ENCODE results near the gene MFAP3L.
"Not testable (repeated sequence)": the region's sequence is repeated elsewhere in the genome, so short reads cannot be mapped to it uniquely, and the experiment has no call there.

The MFAP3L gene

GRCh38 chr4:170026253-170027021 is at the start of gene MFAP3L:
Gene MFAP3L, minus strand, starts transcription at chr4:170026395. Its CDS starts 20,518 bp downstream, at chr4:170005877.
- no peak for TF ChIP-seq ZNF274 (IDR thresholded peaks at IDR 0.05; ENCODE audit: low read depth, low read length)
- peak within 1 kb of the TSS; percentile 69; the same call in 1 of the 2 replicates for H3K4me3 ChIP-seq (ENCODE audit: low read length)

GRCh38 chr4:170071196-170071595 is 45.0 kb upstream of the MFAP3L start:
- TF ChIP-seq ZNF274 (IDR thresholded peaks at IDR 0.05; ENCODE audit: low read depth, low read length) = no peak
- H3K4me3 ChIP-seq (ENCODE audit: low read length) = no peak overlapping the region

- no peak for TF ChIP-seq ZNF274 (IDR thresholded peaks at IDR 0.05; ENCODE audit: low read depth, low read length)
- H3K4me3 ChIP-seq (ENCODE audit: low read length) = no peak overlapping the region
Measured at GRCh38 chr4:170068438-170069128, 42.4 kb upstream of the MFAP3L start.

GRCh38 chr4:170059421-170059820 is 33.2 kb upstream of the MFAP3L start:
- no peak for TF ChIP-seq ZNF274 (IDR thresholded peaks at IDR 0.05; ENCODE audit: low read depth, low read length)
- H3K4me3 ChIP-seq (ENCODE audit: low read length) = no peak overlapping the region

- TF ChIP-seq ZNF274 (IDR thresholded peaks at IDR 0.05; ENCODE audit: low read depth, low read length) = no peak
- no peak overlapping the region for H3K4me3 ChIP-seq (ENCODE audit: low read length)
Measured at GRCh38 chr4:170058826-170059225, 32.6 kb upstream of the MFAP3L start.

- no peak for TF ChIP-seq ZNF274 (IDR thresholded peaks at IDR 0.05; ENCODE audit: low read depth, low read length)
- no peak overlapping the region for H3K4me3 ChIP-seq (ENCODE audit: low read length)
Measured at GRCh38 chr4:170057866-170058265, 31.7 kb upstream of the MFAP3L start.

GRCh38 chr4:170052919-170053318 is 26.7 kb upstream of the MFAP3L start:
- H3K4me3 ChIP-seq (ENCODE audit: low read length) = no peak overlapping the region
- TF ChIP-seq ZNF274 (IDR thresholded peaks at IDR 0.05; ENCODE audit: low read depth, low read length) = no peak

GRCh38 chr4:170051402-170051801 is 25.2 kb upstream of the MFAP3L start:
- no peak overlapping the region for H3K4me3 ChIP-seq (ENCODE audit: low read length)
- no peak for TF ChIP-seq ZNF274 (IDR thresholded peaks at IDR 0.05; ENCODE audit: low read depth, low read length)

- no peak overlapping the region for H3K4me3 ChIP-seq (ENCODE audit: low read length)
- TF ChIP-seq ZNF274 (IDR thresholded peaks at IDR 0.05; ENCODE audit: low read depth, low read length) = no peak
Measured at GRCh38 chr4:170049766-170050165, 23.6 kb upstream of the MFAP3L start.

GRCh38 chr4:170047771-170048354 is 21.7 kb upstream of the MFAP3L start:
- no peak overlapping the region for H3K4me3 ChIP-seq (ENCODE audit: low read length)
- TF ChIP-seq ZNF274 (IDR thresholded peaks at IDR 0.05; ENCODE audit: low read depth, low read length) = no peak

- not testable (repeated sequence) for H3K4me3 ChIP-seq (ENCODE audit: low read length)
Measured at GRCh38 chr4:170046156-170046555, 20.0 kb upstream of the MFAP3L start.

GRCh38 chr4:170040031-170040680 is 14.0 kb upstream of the MFAP3L start:
- no peak overlapping the region for H3K4me3 ChIP-seq (ENCODE audit: low read length)
- no peak for TF ChIP-seq ZNF274 (IDR thresholded peaks at IDR 0.05; ENCODE audit: low read depth, low read length)

- H3K4me3 ChIP-seq (ENCODE audit: low read length) = no peak overlapping the region
- no peak for TF ChIP-seq ZNF274 (IDR thresholded peaks at IDR 0.05; ENCODE audit: low read depth, low read length)
Measured at GRCh38 chr4:170038769-170039168, 12.6 kb upstream of the MFAP3L start.

- H3K4me3 ChIP-seq (ENCODE audit: low read length) = no peak overlapping the region
- TF ChIP-seq ZNF274 (IDR thresholded peaks at IDR 0.05; ENCODE audit: low read depth, low read length) = no peak
Measured at GRCh38 chr4:170038232-170038631, 12.0 kb upstream of the MFAP3L start.

Measured in GM08714 (cell line).